GM21515 (cell line): Measurements from ENCODE around the gene MED12L.

Experiments used
- ATAC-seq: cut with Tn5 transposase; IDR thresholded peaks from one replicate; pipeline ENCODE4 v1.9.1; 2021; ENCODE audit not compliant: unreplicated experiment

Gene MED12L

GRCh38 chr3:151204530-151205402, 119.3 kb downstream of the MED12L start:
- no peak for ATAC-seq

GRCh38 chr3:151205482-151205881, 120.0 kb downstream of the MED12L start:
- no peak for ATAC-seq

- ATAC-seq = no peak
These were observed 120.7 kb downstream of the MED12L start for GRCh38 chr3:151206201-151206600.

GRCh38 chr3:151209654-151210053, 124.2 kb downstream of the MED12L start:
- no peak for ATAC-seq

- no peak for ATAC-seq
These were observed 125.4 kb downstream of the MED12L start for GRCh38 chr3:151210676-151211381.

- no peak for ATAC-seq
These were observed 127.7 kb downstream of the MED12L start for GRCh38 chr3:151213151-151213550.

GRCh38 chr3:151213881-151214280, 128.4 kb downstream of the MED12L start:
- ATAC-seq = no peak

- ATAC-seq = no peak
These were observed 129.0 kb downstream of the MED12L start for GRCh38 chr3:151214459-151214858.

- ATAC-seq = no peak
These were observed 131.5 kb downstream of the MED12L start for GRCh38 chr3:151216641-151217607.

- ATAC-seq = no peak
These were observed 132.7 kb downstream of the MED12L start for GRCh38 chr3:151218136-151218535.

GRCh38 chr3:151219056-151219455, 133.6 kb downstream of the MED12L start:
- ATAC-seq = no peak

GRCh38 chr3:151224268-151224866, 138.9 kb downstream of the MED12L start:
- no peak for ATAC-seq

- no peak for ATAC-seq
These were observed 139.8 kb downstream of the MED12L start for GRCh38 chr3:151225040-151225975.

GRCh38 chr3:151226088-151226563, 140.7 kb downstream of the MED12L start:
- no peak for ATAC-seq

GRCh38 chr3:151226825-151227224, 141.4 kb downstream of the MED12L start:
- no peak for ATAC-seq

GRCh38 chr3:151227266-151227806, 141.9 kb downstream of the MED12L start:
- peak; percentile 38 for ATAC-seq

GRCh38 chr3:151227807-151228665, 142.6 kb downstream of the MED12L start:
- peak; percentile 93 for ATAC-seq

- ATAC-seq = no peak
These were observed 143.2 kb downstream of the MED12L start for GRCh38 chr3:151228666-151229040.
